ENCODE data around the gene SLC17A7. TPM values are rescaled to one million over a fixed set of nuclear protein-coding genes. Genes with fewer than 3 reads are reported as not detected.

Gene SLC17A7
- total and polyA plus RNA-seq, 2 donors (not counting 1 experiment from before 2014, with no cell fraction given) = 0.60 to 0.89 TPM

- DNase-seq (peak; percentile 99), ATAC-seq (ENCODE audit: low read depth) (peak; percentile 80)
- H2AFZ ChIP-seq (ENCODE audit: insufficient read depth, low read depth, low read length, poor library complexity, severe bottlenecking) = peak within 1 kb of the TSS; percentile 68
- H4K20me1 ChIP-seq (ENCODE audit: control insufficient read depth, insufficient read depth, low read length, poor library complexity, severe bottlenecking) = peaks cover 16% of the 10 kb centered on the region
- TF ChIP-seq EZH2 (IDR thresholded peaks at IDR 0.05; ENCODE audit: borderline replicate concordance, insufficient read depth, low read depth, low read length, poor library complexity, severe bottlenecking) = no peak
- TF ChIP-seq, protein P1, sequence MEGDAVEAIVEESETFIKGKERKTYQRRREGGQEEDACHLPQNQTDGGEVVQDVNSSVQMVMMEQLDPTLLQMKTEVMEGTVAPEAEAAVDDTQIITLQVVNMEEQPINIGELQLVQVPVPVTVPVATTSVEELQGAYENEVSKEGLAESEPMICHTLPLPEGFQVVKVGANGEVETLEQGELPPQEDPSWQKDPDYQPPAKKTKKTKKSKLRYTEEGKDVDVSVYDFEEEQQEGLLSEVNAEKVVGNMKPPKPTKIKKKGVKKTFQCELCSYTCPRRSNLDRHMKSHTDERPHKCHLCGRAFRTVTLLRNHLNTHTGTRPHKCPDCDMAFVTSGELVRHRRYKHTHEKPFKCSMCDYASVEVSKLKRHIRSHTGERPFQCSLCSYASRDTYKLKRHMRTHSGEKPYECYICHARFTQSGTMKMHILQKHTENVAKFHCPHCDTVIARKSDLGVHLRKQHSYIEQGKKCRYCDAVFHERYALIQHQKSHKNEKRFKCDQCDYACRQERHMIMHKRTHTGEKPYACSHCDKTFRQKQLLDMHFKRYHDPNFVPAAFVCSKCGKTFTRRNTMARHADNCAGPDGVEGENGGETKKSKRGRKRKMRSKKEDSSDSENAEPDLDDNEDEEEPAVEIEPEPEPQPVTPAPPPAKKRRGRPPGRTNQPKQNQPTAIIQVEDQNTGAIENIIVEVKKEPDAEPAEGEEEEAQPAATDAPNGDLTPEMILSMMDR (IDR thresholded peaks at IDR 0.05) = no peak
- CTCF ChIA-PET = interaction anchor here (0.6 to 5.0 kb wide), 13 partner anchors 9 to 245 kb away, joined by 3 to 44 read pairs (median 4); partner anchors contain the start of genes FLT3LG, NOSIP and PRMT1
- peak within 1 kb of the TSS; percentile 98 for H3K9ac ChIP-seq (ENCODE audit: low read length)
- no peaks in the 10 kb centered on the region for H3K27me3 ChIP-seq (replicated peaks in 1 of 4; ENCODE audit: control extremely low read depth in 1 of 4, control insufficient read depth in 3 of 4, insufficient read depth in 4 of 4, low read length in 3 of 4)
- peak within 1 kb of the TSS; percentile 87 to 100 (median 99) for H3K4me3 ChIP-seq (ENCODE audit: control extremely low read depth in 1 of 5, extremely low read depth in 1 of 5, insufficient read depth in 1 of 5, low read depth in 2 of 5, low read length in 4 of 5)
- POLR2A ChIA-PET = interaction anchor here (0.6 to 4.0 kb wide), 15 partner anchors 9 to 313 kb away, joined by 3 to 57 read pairs (median 6); partner anchors contain the start of genes CD37, KASH5, NOSIP and PRMT1
- under 1% methylated on average over 66 of the region's 66 CpGs for WGBS (ENCODE audit: insufficient coverage)
- peak within 1 kb of the TSS; percentile 97 for H3K4me2 ChIP-seq (replicated peaks; ENCODE audit: low read depth, low read length, poor library complexity, severe bottlenecking)
- peaks cover 74% of the 10 kb centered on the region for H3K79me2 ChIP-seq (ENCODE audit: control insufficient read depth, insufficient read depth, low read length)
- H3K36me3 ChIP-seq (replicated peaks in 1 of 2; ENCODE audit: control extremely low read depth in 1 of 2, control insufficient read depth in 1 of 2, extremely low read depth in 1 of 2, insufficient read depth in 2 of 2, low read length in 1 of 2) = peaks cover 0 to 29% of the 10 kb centered on the region in 2 experiments
- H3K27ac ChIP-seq (ENCODE audit: low read length in 2 of 2) = peak within 1 kb of the TSS; percentile 99
- Mint-ChIP-seq H3K27me3 (no peaks in the 10 kb centered on the region), H3K9me3 (ENCODE audit: insufficient read depth) (no peaks in the 10 kb centered on the region), H3K4me3 (peak within 1 kb of the TSS; percentile 99), H3K27ac (peak within 1 kb of the TSS; percentile 100), H3K4me1 (peaks cover 48% of the 10 kb centered on the region)
- intact Hi-C loops (cut with micrococcal nuclease) = loop anchor here (1.0 kb wide), 3 partner anchors 16 to 223 kb away; partner anchors contain the start of gene SCAF1
- H3K9me3 ChIP-seq (ENCODE audit: control extremely low read depth in 1 of 3, control insufficient read depth in 2 of 3, insufficient read depth in 1 of 3, low read length in 2 of 3) = peaks cover 0 to 3% (median 0%) of the 10 kb centered on the region in 3 donors
- H3K4me1 ChIP-seq (ENCODE audit: control insufficient read depth in 2 of 2, insufficient read depth in 2 of 2, low read length in 2 of 2) = peaks cover 23 to 37% of the 10 kb centered on the region in 2 donors
Measured at GRCh38 chr19:49453013-49453756, 11.9 kb upstream of the SLC17A7 start, which contains the start of gene ALDH16A1. ALDH16A1 (plus strand) TSS chr19:49453225; CDS start chr19:49453332, 107 bp downstream.
